NK-92 (cell line): ENCODE measurements around the gene PCDHGA4.
"Not testable (repeated sequence)": the region's sequence is repeated elsewhere in the genome, so short reads cannot be mapped to it uniquely, and the experiment has no call there.

Source experiments
- DNase-seq: peaks from one replicate; lab custom pipeline; 2025; ENCODE audit not compliant: unreplicated experiment; lab: John Stamatoyannopoulos, UW

Gene PCDHGA4

DNA sequence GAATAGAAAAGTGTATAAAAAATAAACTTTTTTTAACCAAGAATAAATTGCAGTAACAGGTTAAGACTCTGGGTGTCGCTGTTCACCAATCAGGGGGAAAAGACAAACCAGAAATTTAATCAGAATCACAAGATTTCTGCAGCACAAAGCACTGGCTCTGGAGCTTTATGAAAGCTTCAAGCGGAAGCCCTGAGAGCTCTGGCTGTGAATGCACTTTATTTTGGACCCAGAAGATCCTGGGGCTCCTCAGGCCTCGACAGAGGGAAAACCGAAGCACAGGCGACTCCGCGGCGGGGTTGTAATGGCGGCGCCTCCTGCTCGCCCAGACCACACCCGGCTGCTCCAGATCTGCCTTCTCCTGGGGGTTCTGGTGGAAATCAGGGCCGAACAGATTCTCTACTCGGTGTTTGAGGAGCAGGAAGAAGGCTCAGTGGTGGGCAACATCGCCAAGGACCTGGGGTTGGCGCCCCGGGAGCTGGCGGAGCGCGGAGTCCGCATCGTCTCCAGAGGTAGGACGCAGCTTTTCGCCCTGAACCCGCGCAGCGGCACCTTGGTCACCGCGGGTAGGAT, at the start of gene PCDHGA4:
TSS of gene PCDHGA4 (plus strand) at position 122 of the 570 bp plus-strand sequence. CDS start at position 209, 87 bp downstream.
- no peak for DNase-seq

DNA sequence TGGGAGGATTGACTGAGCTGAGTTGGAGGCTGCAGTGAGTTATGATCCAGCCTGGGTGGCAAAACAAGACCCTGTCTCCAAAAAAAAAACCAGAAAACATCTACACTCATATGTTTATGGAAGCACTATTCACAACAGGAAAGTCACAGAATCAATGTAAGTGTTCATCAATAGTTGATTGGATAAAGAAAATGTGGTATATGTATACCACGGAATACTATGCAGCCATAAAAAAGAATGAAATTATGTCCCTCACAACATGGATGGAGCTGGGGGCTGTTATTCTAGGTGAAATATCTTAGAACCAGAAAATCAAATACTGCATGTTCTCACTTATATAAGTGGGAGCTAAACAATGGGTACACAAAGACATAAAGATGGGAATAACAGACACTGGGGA, 48.2 kb upstream of the PCDHGA4 start:
- DNase-seq = no peak

DNA sequence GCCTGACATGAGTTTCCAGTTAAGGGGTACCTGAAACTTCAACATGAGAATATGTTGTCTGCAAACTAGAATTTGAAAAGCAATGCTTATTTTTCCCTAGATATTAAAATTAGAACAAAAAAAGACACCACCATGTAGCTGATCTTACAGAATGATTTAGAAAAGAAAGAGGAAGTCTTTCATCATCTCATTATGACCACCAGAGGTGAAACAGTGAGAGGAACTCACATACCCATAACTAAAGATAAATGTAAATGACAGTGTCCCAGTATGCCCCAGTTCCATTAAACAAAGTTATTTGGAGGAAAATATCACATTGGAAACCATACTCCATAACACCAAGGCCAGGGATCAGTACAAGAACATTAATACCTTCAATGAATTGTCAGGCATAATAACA, 41.1 kb upstream of the PCDHGA4 start:
- no peak for DNase-seq

DNA sequence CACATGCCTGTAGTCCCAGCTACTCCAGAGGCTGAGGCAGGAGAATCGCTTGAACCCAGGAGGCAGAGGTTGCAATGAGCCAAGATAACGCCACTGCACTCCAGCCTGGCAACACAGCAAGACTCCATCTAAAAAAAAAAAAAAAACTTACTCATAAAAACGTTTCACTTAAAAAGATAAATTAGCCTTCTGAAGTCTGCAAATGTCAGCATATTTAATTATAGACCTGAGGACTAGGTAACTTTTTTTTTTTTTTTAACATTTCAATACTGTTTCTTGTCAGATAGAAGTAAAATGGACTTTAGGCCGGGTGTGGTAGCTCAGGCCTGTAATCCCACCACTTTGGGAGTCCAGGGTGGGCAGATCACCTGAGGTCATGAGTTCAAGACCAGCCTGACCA, 37.9 kb upstream of the PCDHGA4 start:
- not testable (repeated sequence) for DNase-seq

DNA sequence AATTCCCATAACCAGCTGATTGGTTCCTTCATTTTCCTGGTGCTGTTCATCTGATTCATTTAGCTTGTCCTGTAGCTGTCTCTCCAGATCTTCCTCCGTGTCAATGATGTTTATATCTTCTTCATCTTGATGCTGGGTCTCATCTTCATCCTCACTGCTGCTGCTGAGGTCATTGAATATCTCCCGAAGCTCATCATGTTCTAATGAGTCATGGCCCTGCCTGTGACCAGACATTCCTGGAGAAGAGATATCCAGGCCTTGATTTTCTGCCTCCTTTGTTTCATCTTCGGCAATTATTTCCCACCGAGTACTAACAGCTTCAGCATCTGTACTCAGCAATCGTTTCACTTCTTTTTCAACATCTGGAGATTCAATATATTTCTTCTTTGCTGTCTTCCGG, 35.6 kb upstream of the PCDHGA4 start:
- no peak for DNase-seq

DNA sequence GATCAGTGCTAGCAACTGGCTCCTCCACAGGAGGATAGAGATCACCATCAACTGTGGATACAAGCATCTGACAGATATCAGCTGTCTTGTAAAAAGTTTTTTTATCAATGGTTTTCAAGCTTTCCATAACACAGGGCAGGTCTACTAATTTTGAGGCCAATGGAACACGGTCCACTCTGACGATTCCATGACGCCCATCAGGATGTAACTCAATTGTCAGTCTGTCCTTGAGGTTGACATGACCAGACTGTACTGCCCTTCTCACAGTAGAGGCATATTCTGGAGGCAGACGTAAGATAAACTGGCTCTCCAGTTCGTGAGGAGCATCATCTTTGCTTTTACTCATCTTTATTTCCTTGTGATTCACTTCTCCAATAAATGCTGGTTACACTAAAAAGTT, 35.1 kb upstream of the PCDHGA4 start:
- DNase-seq = no peak

DNA sequence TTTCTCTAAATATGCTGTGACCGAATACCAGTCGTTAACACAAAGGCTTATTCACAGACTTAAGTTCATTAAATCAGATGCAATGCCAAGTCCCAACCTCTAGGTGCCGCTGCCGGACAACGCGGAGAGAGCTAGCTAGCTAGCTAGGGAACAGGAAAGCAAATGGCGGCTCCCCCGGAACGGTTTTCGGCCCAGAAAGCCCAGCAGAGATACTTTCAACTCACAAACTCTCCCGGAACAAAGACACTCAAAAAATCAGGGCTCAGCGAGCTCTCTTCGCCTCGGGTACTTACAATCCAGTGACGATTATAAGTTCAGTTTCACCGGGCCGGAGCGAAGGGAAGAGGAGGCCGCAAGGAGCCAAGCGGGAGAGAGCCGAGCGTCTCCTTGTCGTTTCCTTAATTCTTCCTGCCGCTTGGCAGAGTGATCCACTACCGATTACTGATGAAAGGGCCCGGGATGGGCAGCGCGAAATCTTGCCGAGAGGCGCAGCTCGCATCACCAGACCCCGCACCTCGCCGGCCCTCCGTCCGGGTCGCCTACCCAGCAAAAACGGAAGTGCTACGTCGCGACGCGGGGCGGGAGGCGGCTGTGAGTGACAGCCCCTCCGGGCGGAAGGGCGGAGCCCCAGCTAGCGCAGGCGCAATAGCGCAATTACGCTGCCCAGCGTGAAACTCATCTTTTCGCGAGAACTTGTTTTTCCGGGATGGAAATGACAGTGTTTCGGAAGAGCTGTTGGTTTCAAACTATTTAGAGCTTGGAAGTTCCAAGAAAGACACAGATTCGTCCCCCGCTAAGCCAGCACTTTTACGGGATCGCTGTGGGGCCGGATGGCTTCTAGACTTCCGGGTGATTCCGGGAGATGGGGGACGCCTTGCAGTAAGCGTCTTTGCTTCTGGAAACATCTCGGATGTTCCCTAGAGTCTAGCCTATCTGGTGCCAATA, 34.3 kb upstream of the PCDHGA4 start, which contains the start of gene TAF7:
TSS of gene TAF7 (minus strand) at position 560 of the 945 bp plus-strand sequence. CDS start 740 bp downstream, outside the sequence.
- DNase-seq = peak; percentile 28

DNA sequence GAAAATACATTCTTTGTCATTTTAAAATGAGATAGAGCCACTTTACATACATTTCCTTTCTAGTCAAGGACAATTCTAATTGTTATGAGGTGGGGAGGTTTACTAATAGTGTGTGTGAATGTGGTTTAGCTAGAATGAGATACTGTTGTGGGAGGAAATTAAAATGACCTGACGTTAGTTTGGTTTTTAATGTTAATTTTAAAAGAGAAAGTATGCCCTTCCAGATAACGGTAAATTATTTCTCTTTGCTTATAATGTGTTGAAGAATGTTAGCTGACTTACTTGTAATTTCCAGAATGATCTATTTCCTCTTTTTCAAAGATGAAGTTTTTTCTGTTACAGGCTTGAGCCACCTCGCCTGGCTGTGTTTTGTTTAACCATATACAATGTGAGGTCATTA, 32.6 kb upstream of the PCDHGA4 start:
- no peak for DNase-seq

DNA sequence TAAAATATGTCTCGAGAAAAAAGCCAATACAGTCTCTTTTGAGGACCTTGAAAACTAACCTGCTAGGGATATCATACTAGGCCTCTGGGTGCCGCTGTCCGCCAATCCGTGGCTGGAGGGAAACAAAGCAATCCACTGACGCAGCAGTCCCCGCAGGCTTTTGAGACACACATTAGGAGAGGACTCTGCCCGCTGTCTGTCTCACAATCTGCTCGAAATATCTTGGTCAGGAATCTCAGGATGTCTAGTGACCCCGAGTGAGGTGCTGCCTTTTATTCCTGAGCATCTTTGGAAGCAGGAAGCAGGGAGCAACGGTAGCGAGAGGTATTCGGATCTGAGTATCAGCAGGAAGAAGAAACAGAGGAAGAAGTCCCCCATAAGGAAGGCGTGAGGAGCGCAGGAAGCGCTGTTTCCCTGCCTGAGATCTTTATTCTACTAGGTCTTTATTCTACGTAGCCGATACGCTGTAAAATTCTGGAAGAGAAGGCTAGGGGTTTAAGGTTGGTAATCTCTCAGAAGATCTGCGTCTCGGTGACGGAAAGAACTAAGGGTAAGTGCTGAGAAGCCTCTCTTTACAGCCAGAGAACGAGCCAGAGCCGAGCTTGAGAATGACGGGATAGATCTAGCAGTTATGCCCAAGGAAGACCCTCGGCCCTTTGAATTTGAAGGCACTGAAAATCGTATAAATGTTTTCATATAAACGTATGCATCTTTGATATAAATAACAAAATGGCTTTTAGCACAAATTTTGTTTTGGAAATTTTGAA, 28.6 kb upstream of the PCDHGA4 start:
- DNase-seq = no peak

DNA sequence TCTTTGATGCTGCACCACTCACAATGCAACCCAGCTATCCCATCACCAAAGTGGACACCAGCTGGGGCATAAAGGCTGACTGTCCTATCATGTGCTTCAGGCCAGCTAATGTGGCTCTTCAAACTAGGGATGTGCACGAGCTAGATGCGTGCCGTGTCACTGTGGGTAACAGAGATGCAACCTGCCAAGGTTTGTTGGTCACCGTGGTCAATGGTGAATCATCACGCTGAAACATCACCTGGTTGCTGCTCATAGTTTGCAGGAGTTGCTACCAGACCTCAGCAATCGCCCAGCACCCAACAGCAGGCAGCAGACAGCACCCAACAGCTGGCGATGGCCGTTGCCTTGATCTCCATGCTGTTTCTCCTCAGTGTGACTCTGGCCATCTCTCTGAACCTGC, 26.6 kb upstream of the PCDHGA4 start:
- DNase-seq = no peak

DNA sequence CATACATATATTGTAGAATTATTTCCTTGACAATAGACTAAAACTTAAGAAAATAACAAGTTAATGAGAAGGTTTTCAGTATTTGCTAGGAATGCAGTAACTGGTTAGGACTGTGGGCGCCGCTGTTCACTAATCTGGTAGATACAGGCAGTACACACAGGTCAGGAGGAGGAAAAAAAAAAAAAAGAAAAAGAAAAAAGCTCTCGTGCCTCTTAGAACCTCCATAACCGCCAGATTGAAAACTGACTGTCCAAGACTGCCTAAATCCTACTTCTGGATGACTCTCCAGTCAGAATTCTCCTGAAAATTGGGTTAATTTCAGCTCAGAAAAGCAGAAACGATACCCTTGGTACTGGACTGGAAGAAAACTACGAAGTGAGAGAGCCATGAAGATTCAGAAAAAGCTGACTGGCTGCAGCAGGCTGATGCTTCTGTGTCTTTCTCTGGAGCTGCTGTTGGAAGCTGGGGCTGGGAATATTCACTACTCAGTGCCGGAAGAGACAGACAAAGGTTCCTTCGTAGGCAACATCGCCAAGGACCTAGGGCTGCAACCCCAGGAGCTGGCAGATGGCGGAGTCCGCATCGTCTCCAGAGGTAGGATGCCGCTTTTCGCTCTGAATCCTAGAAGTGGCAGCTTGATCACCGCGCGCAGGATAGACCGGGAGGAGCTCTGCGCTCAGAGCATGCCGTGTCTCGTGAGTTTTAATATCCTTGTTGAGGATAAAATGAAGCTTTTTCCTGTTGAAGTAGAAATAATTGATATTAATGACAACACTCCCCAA, 24.3 kb upstream of the PCDHGA4 start, which contains the start of gene PCDHGA1:
TSS of gene PCDHGA1 (plus strand) at position 216 of the 782 bp plus-strand sequence.
- no peak for DNase-seq

DNA sequence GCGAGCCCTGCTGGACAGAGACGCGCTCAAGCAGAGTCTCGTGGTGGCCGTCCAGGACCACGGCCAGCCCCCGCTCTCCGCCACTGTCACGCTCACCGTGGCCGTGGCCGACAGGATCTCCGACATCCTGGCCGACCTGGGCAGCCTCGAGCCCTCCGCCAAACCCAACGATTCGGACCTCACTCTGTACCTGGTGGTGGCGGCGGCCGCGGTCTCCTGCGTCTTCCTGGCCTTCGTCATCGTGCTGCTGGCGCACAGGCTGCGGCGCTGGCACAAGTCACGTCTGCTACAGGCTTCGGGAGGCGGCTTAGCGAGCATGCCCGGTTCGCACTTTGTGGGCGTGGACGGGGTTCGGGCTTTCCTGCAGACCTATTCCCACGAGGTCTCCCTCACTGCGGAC, 22.2 kb upstream of the PCDHGA4 start:
- DNase-seq = not testable (repeated sequence)

DNA sequence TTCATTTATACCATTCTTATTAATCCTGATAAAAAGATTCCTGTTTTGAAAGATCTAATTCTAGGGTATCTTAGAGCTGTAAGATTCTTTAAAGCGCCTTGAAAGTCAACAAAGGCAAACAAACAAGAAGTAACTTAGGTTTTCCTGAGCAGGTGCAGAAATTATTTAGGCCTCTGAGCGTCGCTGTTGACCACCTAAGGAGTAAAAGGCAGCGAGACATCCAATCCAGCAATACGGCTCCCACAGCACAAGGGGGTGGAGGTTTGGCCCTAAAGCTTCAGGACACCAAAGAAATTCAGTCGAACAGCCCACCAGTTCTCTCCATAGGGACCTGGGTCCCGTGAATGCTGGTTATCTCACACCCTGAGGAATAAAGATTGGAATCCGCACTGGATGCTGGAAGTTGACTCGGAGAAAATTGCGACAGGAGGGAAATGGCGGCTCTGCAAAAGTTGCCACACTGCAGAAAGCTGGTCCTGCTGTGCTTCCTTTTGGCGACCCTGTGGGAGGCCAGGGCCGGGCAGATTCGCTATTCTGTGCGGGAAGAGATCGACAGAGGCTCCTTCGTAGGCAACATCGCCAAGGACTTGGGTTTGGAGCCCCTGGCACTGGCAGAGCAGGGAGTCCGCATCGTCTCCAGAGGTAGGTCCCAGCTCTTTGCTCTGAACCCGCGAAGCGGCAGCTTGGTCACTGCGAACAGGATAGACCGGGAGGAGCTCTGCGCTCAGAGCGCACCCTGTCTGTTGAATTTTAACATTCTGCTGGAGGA, 16.1 kb upstream of the PCDHGA4 start, which contains the start of gene PCDHGA2:
TSS of gene PCDHGA2 (plus strand) at position 223 of the 769 bp plus-strand sequence.
- no peak for DNase-seq

DNA sequence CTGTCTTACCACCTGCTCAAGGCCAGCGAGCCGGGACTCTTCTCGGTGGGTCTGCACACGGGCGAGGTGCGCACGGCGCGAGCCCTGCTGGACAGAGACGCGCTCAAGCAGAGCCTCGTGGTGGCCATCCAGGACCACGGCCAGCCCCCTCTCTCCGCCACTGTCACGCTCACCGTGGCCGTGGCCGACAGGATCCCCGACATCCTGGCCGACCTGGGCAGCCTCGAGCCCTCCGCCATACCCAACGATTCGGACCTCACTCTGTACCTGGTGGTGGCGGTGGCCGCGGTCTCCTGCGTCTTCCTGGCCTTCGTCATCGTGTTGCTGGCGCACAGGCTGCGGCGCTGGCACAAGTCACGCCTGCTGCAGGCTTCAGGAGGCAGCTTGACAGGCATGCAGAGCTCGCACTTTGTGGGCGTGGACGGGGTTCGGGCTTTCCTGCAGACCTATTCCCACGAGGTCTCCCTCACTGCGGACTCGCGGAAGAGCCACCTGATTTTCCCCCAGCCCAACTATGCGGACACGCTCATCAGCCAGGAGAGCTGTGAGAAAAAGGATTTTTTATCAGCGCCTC, 14.0 kb upstream of the PCDHGA4 start:
- DNase-seq = not testable (repeated sequence)

DNA sequence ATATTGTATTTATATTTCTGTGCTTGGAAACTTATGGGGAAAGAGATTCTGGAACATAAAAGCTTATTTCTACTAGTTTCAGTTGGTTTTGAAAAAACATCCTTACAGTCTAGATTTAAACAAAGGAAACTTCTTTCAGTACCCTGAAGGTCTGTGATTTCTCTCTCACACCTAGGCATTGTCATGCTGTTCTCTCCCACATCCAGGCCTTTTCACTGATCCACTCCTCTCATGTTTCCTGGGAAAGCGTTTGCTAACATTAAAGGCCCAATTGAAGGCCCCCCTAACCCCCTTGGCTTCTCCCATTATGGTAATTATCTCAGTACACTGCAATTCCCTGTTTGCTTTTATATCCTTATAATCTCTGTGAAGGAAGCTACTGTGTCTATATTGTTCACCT, 12.0 kb upstream of the PCDHGA4 start:
- no peak for DNase-seq

DNA sequence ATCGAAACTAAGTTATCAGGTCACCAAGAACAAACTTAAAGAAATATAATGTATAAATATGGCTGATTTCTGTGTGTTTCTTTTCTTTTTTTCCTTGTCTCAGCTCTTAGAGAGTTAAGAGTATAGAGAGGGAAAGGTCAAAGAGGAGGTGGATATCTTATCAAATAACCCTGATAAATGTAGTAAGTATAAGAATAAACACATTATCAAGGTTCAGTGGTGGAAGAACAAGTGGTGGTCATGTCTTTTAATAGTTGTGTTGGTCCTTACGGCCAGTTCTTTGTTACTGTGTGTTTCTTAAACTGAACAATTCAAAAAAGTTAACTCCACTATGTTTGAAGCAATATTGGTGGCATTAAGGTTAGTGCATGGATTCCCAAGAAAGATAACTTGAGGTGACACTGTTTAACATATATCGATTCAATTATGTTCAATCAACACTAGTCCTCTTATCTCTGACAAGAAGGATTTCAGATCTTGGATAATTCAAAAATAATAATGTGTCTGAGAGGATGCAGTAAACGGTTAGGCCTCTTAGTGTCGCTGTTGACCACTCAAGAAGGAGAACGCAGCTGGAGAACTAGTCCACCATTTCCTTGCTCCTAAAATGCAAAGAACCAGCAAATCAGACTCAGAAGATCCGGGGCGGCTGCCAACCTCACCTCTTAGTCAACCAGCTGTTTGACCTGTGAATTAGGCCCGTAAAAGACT, 11.4 kb upstream of the PCDHGA4 start, which contains the start of gene PCDHGA3:
TSS of gene PCDHGA3 (plus strand) at position 588 of the 711 bp plus-strand sequence. CDS start 205 bp downstream, outside the sequence.
- DNase-seq = no peak

DNA sequence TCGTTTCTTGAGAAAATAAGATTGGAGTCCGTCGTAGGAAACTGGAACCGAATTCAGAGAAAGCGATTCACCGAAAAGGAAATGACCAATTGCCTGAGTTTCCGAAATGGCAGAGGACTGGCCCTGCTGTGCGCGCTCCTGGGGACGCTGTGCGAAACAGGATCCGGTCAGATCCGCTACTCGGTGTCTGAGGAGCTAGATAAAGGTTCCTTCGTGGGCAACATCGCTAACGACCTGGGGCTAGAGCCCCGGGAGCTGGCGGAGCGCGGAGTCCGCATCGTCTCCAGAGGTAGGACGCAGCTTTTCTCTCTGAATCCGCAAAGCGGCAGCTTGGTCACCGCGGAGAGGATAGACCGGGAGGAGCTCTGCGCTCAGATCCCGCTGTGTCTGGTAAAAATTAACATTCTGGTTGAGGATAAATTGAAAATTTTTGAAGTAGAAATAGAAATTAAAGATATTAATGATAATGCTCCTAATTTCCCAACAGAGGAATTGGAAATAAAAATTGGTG, 10.8 kb upstream of the PCDHGA4 start:
- DNase-seq = no peak

DNA sequence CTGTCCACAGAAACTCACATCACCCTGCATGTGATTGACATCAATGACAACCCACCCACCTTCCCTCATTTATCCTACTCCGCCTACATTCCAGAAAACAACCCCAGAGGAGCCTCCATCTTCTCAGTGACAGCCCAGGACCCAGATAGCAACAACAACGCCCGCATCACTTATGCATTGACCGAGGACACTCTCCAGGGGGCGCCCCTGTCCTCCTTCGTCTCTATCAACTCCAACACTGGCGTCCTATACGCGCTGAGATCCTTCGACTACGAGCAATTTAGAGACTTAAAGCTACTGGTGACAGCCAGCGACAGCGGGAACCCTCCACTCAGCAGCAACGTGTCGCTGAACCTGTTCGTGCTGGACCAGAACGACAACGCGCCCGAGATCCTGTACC, 9.5 kb upstream of the PCDHGA4 start:
- no peak for DNase-seq
